Activated CD4-positive, alpha-beta T cell treated with anti-CD3 and anti-CD28 coated beads for 36 hours (primary cell): ENCODE data around the gene JMJD4. TPM values are rescaled to one million over a fixed set of nuclear protein-coding genes. Genes with fewer than 3 reads are reported as not detected.

Experiments
- ATAC-seq: fragments of 200-7000 bp; cut with Tn5 transposase; one replicate; pipeline ENCODE4 v1.10.0; 2021; ENCODE audit warnings: mild to moderate bottlenecking, moderate library complexity
- CTCF ChIA-PET: fragments of 350-600 bp; sonication (Branson Sonifier 250); formaldehyde crosslinking; loops from one replicate; lab custom pipeline; 2021; ENCODE audit warnings: antibody characterized with exemption; lab: Charles Lee
- POLR2A ChIA-PET: fragments of 350-600 bp; sonication (Branson Sonifier 250); formaldehyde crosslinking; loops from one replicate; lab custom pipeline; 2021; ENCODE audit warnings: antibody characterized with exemption, inconsistent platforms; lab: Charles Lee
- DNase-seq: peaks from one replicate; pipeline ENCODE4 v3.0.0-alpha.2; 2020
- H3K27ac Mint-ChIP-seq: one replicate; pipeline ENCODE4 v1.8.0; 2021; ENCODE audit warnings: mixed read lengths
- H3K27me3 Mint-ChIP-seq: one replicate; pipeline ENCODE4 v1.8.0; 2021; ENCODE audit warnings: mixed read lengths
- H3K36me3 Mint-ChIP-seq: one replicate; pipeline ENCODE4 v1.8.0; 2021; ENCODE audit warnings: low read depth, mixed read lengths
- H3K4me1 Mint-ChIP-seq: one replicate; pipeline ENCODE4 v1.8.0; 2021; ENCODE audit warnings: mixed read lengths
- H3K4me3 Mint-ChIP-seq: one replicate; pipeline ENCODE4 v1.8.0; 2021; ENCODE audit warnings: mild to moderate bottlenecking, moderate library complexity, mixed read lengths
- H3K9me3 Mint-ChIP-seq: one replicate; pipeline ENCODE4 v1.8.0; 2021; ENCODE audit warnings: low read depth, mixed read lengths
- intact Hi-C, 2 experiments: fragments of 100-400 bp; cut with DNase I in 1 of 2; cut with micrococcal nuclease in 1 of 2; formaldehyde crosslinking; loops; one replicate each; pipeline versions ENCODE4 v1.14.2 to v1.15.1; 2022 to 2024; cut with DNase I, micrococcal nuclease
- total RNA-seq, 2 experiments: library from RNA; stranded (reverse); gene quantifications; one replicate each; pipeline ENCODE4 v1.2.3, GENCODE V29; 2021

The JMJD4 gene
- total RNA-seq, 2 experiments from 2014 or later = 14.4 to 18.1 TPM

DNA sequence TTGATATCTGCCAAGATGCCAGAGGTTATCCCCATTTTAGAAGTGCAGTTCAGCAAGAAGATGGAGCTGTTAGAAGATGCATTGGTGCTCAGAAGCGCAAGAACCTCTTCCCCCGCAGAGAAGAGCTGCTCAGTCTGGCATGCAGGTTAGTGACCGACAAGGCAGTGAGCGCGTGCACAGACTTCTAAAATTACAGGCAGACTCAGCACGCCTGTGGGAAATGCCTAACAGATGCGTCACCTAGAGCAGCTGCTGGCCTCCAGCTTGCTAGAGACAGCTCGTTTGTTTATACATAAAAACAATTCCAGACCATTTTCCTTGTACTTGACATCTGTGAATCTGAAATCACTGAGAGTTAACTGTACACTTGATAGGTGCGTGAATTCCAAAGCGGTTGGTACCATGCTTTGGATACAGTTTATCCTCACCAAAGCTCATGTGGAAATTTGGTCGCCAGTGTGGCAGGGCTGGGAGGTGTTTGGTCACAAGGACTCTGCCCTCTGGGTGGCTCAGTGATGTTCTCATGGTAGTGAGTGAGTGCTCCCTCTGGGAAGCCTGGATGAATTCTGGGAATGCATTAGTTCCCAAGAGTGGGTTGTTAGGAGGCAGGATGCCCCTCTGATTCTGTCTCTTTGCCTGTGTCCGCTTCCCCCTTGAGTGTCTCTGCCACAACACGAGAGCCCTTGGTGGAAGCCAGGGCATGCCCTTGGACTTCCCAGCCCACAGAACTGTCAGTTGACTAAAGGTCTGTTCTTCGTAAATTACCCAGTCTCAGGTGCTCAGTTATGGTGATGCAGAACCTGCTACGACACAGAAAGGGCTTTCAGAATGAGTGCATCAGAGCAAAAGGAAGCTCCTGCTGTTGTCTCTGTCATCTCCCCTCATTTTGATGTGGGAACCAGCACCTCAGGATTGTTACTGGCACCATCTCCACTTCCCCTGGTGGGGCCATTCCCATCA lies 24.5 kb upstream of the JMJD4 start:
- intact Hi-C loops = loop anchor here in 1 of 2 experiments (10.0 kb wide), 1 partner anchor 345 kb away; the partner anchor contains the start of genes C1orf35 and MRPL55
- Mint-ChIP-seq H3K36me3 (peaks cover 40% of the 10 kb centered on the region), H3K27me3 (no peaks in the 10 kb centered on the region), H3K4me3 (no peak overlapping the region), H3K4me1 (peaks cover 76% of the 10 kb centered on the region), H3K9me3 (no peaks in the 10 kb centered on the region), H3K27ac (peak overlapping the region; percentile 21)
- CTCF ChIA-PET = interaction anchor here (0.7 to 2.4 kb wide), 4 partner anchors 29 to 279 kb away, joined by 3 to 10 read pairs (median 4); no protein-coding TSS in a partner anchor
- ATAC-seq (peak; percentile 57), DNase-seq (peak; percentile 42)
- POLR2A ChIA-PET = no interaction called here

DNA sequence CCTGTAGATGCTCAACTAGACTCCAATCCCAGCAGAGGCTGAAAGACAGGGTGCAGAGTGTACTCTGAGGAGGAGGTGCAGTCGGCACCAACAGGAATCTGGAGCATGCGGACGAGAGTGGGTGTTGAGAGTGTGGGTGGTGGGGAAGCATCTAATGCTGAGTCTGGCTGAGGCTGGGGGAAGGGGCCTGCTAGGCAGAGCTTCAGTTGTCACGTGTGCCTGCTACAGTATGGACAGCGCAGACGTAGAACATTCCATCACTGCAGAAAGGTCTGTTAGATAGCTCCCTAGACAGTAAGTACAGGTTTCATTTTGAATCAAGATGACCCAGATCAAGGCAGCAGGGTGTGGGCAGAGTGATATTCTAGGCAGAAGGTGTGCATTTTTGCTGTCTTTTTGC lies 23.3 kb upstream of the JMJD4 start:
- CTCF ChIA-PET = interaction anchor here (0.6 to 1.2 kb wide), 2 partner anchors 28 to 1052 kb away, joined by 3 read pairs; no protein-coding TSS in a partner anchor
- Mint-ChIP-seq H3K4me1 (peaks cover 67% of the 10 kb centered on the region), H3K27me3 (no peaks in the 10 kb centered on the region), H3K9me3 (no peaks in the 10 kb centered on the region), H3K36me3 (peaks cover 40% of the 10 kb centered on the region), H3K27ac (peak overlapping the region; percentile 49), H3K4me3 (no peak overlapping the region)
- POLR2A ChIA-PET = no interaction called here
- peak; percentile 45 for ATAC-seq
- intact Hi-C loops = no loop called here
- DNase-seq = peak; percentile 53

DNA sequence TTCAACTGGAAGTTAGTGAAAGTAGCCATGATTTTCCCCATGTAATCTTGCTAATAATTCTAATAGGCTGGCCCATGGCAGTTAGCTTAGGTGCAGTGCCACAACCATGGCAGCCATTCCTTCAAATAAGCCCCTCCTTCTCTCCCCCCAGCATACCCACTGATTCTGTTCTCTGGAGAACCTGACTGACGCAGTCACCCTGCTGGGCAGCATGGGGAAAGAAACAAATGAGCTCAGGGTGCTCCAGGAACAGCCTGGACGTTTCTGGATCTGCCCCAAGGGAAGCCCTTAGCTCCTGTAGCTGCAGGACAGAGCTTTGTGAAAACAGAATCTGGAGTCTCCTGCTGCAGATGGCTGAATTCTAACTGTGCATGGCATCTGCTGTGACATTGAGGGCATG lies 22.7 kb upstream of the JMJD4 start:
- DNase-seq = no peak
- no peaks in the 10 kb centered on the region for H3K27me3 Mint-ChIP-seq
- H3K9me3 Mint-ChIP-seq = no peaks in the 10 kb centered on the region
- H3K27ac Mint-ChIP-seq = no peak overlapping the region
- no peak overlapping the region for H3K4me3 Mint-ChIP-seq
- H3K4me1 Mint-ChIP-seq = peaks cover 62% of the 10 kb centered on the region
- peaks cover 40% of the 10 kb centered on the region for H3K36me3 Mint-ChIP-seq
- intact Hi-C loops = no loop called here
- no peak for ATAC-seq
- ChIA-PET POLR2A (interaction anchor here (0.7 kb wide), 1 partner anchor 43 kb away, joined by 3 read pairs; no protein-coding TSS in a partner anchor), CTCF (interaction anchor here (0.6 kb wide), 1 partner anchor 1051 kb away, joined by 3 read pairs; no protein-coding TSS in a partner anchor)

DNA sequence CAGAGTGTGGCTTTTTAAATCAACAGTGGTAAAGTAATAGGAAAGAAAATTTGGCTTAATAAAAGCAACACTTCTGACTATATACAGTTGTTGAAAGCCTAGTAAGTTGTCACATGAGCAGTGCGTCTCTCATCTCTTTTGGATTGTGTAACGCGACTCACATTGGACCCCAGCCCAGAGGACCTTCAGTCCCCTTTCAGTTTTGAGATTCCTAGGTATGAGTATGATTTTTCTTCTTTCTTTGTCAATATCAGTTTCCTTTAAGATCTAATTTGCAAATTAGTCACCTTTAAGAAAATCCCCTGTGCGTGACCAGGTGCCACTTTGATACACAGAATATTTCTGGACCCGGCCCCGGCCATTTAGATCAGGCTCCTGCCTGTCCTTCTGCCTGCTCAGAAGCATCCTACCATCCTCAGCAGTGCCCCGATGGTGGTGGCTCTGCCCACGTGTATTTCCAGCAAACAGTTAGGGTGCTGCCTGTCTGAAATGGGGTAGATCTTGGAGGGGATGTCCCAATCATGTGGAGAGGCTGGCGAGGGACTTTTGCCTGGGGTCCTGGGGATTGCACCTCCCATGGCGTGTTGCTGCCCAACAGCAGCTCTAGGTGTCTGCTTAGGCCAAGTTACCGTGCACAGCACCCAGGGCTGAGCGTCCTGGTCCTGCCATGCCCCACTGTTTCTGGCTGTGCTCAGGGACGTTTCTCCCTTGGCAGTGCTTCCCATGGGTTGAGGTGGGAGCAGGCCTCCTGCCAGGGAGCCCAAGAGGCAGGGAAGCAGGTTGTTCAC lies 21.3 kb upstream of the JMJD4 start:
- H3K36me3 Mint-ChIP-seq = peaks cover 40% of the 10 kb centered on the region
- intact Hi-C loops = no loop called here
- H3K4me3 Mint-ChIP-seq = no peak overlapping the region
- DNase-seq = peak; percentile 49
- H3K27me3 Mint-ChIP-seq = no peaks in the 10 kb centered on the region
- peaks cover 50% of the 10 kb centered on the region for H3K4me1 Mint-ChIP-seq
- peak overlapping the region; percentile 60 for H3K27ac Mint-ChIP-seq
- ChIA-PET CTCF (no interaction called here), POLR2A (no interaction called here)
- ATAC-seq = peak; percentile 48
- H3K9me3 Mint-ChIP-seq = no peaks in the 10 kb centered on the region

DNA sequence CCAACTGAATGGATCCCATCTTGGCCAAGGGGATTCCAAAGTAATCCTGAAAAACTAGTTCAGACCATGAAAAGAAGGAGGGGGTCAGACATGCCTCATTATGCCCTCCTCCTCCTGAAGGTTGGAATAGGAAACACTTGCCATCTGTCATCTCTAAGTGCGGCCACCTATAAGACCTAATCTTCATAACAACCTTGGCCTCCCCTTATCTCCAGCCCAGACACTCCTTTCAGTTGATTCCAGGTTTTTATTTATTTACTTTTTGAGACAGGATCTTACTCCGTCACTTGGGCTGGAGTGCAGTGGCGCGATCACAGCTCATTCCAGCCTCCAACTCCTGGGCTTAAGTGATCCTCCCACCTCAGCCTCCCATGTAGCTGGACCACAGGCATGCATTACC lies 19.9 kb upstream of the JMJD4 start:
- no peak for DNase-seq
- CTCF ChIA-PET = no interaction called here
- H3K27ac Mint-ChIP-seq = no peak overlapping the region
- intact Hi-C loops = no loop called here
- H3K4me3 Mint-ChIP-seq = no peak overlapping the region
- peaks cover 33% of the 10 kb centered on the region for H3K36me3 Mint-ChIP-seq
- H3K9me3 Mint-ChIP-seq = no peaks in the 10 kb centered on the region
- POLR2A ChIA-PET = no interaction called here
- no peak for ATAC-seq
- no peaks in the 10 kb centered on the region for H3K27me3 Mint-ChIP-seq
- H3K4me1 Mint-ChIP-seq = peaks cover 38% of the 10 kb centered on the region

DNA sequence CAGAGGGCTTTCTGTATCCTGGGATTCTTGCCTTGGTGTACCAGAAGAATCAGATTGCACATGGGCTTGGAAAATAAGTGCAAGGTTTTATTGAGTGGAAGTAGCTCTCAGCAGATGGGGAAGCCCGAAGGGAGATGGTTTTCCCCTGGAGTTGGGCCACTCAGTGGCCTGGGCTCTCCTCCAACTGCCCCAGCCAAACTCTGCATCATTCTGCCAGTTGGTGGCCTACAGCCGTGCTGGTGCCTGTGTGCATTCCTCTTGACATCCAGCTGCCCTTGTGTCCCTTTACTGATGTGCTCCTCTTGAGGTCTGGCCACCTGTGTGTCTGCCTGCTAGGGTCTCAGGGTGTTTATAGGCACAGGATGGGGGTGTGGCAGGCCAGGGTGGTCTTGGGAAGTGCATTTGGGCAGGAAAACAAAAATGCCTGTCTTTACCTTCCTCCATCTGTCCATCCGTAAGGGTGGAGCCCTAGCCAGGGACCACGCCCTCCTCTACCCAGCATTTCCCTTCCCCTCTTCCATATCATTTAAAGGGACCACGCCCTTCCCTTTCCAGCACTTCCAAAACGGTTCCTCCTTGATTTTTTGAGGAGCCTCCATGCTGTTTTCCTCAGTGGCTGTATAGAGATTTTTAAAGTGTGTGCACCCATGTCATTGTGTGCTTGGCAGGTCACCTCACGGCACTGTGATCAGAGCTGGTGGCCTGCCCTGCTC lies 19.1 kb upstream of the JMJD4 start:
- Mint-ChIP-seq H3K36me3 (peaks cover 26% of the 10 kb centered on the region), H3K4me1 (peaks cover 33% of the 10 kb centered on the region), H3K27ac (no peak overlapping the region), H3K4me3 (no peak overlapping the region), H3K27me3 (no peaks in the 10 kb centered on the region), H3K9me3 (no peaks in the 10 kb centered on the region)
- ATAC-seq = no peak
- no peak for DNase-seq
- ChIA-PET POLR2A (interaction anchor here (1.2 kb wide), 1 partner anchor 180 kb away, joined by 4 read pairs; no protein-coding TSS in a partner anchor), CTCF (interaction anchor here (0.6 to 1.9 kb wide), 2 partner anchors 8 to 61 kb away, joined by 3 to 5 read pairs; partner anchors contain the start of gene PRSS38)
- intact Hi-C loops = no loop called here

DNA sequence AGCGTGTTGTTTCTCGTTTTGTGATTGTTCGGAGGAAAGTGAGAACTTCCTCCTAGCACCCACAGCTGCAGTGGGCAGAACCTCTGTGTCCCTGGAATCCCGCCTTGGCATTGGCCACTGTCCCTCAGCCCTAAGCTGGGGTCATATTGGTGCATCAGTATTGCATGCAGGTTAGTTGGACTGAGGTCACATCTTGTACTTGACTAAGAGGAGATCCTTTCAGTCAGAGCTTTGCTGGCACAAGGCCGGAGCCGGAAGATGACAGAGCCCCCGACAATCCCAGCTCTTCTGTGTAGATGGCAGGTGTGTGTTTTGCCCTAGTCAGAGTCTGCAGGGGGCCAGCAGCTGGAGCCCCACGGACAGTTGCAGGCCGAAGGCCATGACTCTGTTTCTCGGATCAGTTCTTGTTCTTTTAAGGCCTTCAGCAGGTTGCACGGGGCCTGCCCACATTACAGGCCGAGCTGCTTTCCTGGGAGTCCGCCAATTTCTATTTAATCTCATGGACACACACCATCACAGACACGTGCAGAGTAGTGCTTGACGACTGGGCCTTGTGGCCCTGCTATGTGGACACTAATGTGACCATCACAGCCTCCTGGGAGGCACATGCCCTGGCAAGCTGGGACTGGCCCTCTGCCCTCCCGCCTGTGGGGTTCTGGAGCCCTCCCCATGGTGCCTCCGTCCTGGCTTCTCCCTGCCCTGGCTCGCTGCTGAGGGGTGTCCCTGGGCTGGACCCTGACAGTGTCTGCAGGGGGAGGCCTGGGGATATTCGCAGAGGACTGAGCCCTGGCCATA lies 15.0 kb upstream of the JMJD4 start:
- ChIA-PET POLR2A (no interaction called here), CTCF (interaction anchor here (0.6 to 1.0 kb wide), 3 partner anchors 14 to 60 kb away, joined by 3 to 4 read pairs (median 3); no protein-coding TSS in a partner anchor)
- no peak overlapping the region for H3K4me3 Mint-ChIP-seq
- no peak overlapping the region for H3K27ac Mint-ChIP-seq
- no peak for DNase-seq
- H3K27me3 Mint-ChIP-seq = no peaks in the 10 kb centered on the region
- H3K4me1 Mint-ChIP-seq = peaks cover 13% of the 10 kb centered on the region
- ATAC-seq = no peak
- intact Hi-C loops = no loop called here
- H3K36me3 Mint-ChIP-seq = peaks cover 18% of the 10 kb centered on the region
- H3K9me3 Mint-ChIP-seq = no peaks in the 10 kb centered on the region

DNA sequence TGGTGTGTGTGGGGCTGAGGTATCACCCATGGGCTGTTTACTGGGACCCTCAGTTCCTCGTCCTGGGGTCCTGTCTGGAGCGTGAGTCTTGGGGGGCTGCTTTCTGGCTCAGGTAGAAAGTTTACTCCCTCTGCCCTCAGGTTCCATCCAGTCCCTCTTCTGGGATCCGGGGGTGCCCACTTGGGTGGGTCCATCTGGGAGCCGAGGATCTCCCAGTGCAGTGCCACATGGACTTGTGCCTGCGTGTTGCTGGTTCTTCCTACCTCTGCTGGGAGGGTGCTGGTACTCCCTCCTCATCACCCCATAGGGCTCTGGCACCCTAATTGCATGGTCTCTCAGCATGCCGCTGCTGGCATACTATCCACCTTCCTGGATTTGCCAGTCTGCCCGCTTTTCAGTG lies 14.1 kb upstream of the JMJD4 start:
- Mint-ChIP-seq H3K9me3 (no peaks in the 10 kb centered on the region), H3K36me3 (peaks cover 13% of the 10 kb centered on the region), H3K27ac (peak overlapping the region; percentile 77), H3K27me3 (no peaks in the 10 kb centered on the region), H3K4me1 (peaks cover 17% of the 10 kb centered on the region), H3K4me3 (no peak overlapping the region)
- intact Hi-C loops = no loop called here
- POLR2A ChIA-PET = no interaction called here
- ATAC-seq (no peak), DNase-seq (no peak)
- CTCF ChIA-PET = interaction anchor here (1.0 kb wide), 2 partner anchors 15 to 19 kb away, joined by 3 to 4 read pairs; no protein-coding TSS in a partner anchor

DNA sequence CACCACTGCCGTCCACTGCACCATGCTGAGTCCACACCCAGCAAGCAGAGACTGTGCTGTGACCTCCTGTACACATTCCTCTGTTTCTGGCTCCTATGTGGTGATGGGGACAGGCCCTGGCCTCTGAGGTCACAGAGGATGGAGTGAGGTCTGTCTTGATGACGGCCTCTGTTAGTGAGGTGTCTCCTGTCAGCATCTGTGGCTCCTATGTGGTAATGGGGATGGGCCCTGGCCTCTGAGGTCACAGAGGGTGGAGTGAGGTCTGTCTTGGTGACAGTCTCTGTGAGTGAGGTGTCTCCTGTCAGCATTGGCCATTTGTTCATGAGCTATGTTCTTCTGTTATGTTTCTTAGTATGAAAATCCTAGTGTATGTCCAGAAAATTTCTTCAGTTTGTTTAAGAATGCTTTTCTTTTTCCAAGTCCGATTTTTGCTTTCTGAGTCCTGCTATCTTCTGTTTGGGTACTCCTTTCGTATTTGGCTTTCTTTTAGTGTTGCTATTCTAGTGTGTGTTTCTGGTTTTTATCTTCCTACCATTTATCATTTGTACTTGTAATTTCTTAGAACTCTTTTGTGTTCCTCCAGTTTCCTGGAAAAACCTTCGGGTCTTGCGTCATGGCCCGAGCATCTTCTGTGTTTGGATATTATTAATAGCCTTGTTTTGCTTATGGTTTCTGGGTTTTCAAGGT lies 13.5 kb upstream of the JMJD4 start:
- intact Hi-C loops = no loop called here
- no peaks in the 10 kb centered on the region for H3K9me3 Mint-ChIP-seq
- no peak overlapping the region for H3K4me3 Mint-ChIP-seq
- H3K36me3 Mint-ChIP-seq = peaks cover 11% of the 10 kb centered on the region
- CTCF ChIA-PET = no interaction called here
- ATAC-seq = peak; percentile 88
- POLR2A ChIA-PET = no interaction called here
- H3K27ac Mint-ChIP-seq = peak overlapping the region; percentile 77
- peak; percentile 60 for DNase-seq
- H3K4me1 Mint-ChIP-seq = peaks cover 23% of the 10 kb centered on the region
- no peaks in the 10 kb centered on the region for H3K27me3 Mint-ChIP-seq
